ENCODE results near the gene PTTG1IP.
A peak's percentile ranks its signal among the peaks of the same experiment; 100 is the strongest.
"Not testable (repeated sequence)": the region's sequence is repeated elsewhere in the genome, so short reads cannot be mapped to it uniquely, and the experiment has no call there.

Gene PTTG1IP, protein sequence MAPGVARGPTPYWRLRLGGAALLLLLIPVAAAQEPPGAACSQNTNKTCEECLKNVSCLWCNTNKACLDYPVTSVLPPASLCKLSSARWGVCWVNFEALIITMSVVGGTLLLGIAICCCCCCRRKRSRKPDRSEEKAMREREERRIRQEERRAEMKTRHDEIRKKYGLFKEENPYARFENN

DNA sequence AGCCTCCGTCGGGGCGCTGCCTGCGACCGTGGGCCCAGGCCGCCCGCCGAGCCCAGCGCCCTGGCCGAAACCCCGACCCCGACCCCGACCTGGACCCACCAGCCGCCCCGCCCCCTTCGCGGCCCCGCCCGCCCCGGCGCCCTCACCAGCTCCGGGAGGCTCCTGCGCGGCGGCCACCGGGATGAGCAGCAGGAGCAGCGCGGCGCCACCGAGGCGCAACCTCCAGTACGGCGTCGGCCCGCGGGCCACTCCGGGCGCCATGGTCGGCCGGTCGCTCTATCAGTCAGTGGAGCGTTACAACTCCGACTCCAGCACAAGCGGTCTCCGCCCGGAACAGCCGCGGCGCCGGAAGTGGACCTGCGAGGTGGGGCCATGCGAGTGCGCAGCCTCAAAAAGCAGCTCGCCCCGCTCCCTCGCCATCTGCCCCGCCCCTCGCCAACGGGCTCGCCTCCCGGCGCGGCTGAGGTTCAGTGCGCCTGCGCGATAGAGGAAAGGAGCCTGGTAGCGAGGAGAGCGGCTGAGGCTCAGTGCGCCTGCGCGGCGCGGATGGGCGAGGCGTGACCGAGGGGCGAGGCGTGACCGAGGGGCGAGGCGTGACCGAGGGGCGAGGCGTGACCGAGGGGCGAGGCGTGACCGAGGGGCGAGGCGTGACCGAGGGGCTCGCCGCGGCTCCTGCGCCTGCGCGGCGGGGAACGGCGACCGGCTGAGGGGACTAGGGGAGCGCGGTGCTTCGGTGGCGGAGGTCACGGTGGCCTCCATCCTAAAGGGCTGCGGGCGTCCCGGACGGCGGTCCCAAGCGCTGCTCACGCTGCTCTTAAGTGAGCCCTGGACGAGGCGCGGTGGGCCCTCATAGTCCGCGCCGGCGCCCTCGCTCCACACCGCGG lies at the start of gene PTTG1IP:
Gene PTTG1IP, minus strand, starts transcription at position 335 of the 884 bp plus-strand sequence. Its CDS starts 74 bp downstream, at position 261.
- peak; percentile 99 for DNase-seq (ENCODE audit: low spot score)

DNA sequence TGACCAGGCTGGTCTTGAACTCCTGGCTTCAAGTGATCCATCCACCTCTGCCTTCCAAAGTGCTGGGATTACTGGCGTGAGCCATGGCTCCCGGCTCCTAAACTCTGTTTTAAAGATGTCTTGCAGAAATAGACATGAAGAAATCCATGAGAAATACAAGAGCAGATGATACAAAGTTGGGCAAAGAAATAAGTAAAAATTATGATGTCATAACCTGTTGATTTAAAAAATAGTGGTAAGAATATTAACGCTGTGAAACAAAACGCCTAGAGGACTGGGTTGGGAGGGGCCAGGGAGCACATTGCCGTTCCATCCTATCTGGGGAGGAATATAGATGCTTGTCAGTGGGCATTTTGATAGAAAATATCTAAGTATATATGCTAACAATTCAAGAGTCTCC lies 48.4 kb upstream of the PTTG1IP start:
- no peak for DNase-seq (ENCODE audit: low spot score)

DNA sequence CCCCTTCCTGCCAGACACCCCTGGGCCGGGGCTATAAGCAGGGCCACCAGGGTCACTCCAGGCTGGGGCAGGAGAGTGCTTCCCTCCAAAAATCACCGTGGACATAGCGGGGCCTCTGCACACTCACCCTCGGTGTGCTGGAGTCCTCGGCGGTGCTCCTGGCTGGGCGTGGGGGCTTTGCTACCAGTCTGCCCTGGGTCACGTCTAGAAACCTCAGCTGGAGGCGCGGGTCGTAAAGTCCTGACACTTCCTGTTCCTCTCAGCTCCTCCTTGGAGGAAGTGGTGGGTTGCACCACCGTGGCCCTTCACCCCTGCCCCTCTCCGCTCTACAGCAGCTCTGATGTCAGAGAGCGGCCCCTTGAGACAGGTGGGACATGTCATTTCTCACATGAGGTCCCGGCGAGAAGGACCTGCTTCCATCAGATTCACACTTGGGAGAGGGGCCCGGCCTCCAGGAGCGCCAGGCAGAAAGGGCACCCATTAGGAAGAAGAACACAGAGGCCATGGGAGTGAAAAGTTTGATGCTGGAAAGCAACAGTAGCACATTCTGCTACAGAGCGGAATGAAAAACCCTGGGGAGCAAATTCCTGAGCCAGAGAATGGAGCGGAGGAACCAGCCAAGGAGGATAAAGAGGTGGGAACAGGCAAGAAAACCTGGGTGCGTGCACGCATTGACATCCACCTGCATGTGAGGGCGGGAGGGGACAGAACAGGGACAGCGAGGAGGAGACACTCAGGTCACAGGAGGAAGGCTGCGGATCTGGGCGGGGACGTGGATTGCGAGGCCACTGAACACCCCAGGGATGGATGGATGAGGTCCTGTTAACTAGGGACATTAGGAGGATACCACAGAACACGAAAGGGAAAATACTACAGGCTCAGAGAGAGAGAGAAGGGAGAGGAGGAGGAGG lies 47.5 kb upstream of the PTTG1IP start, which contains the start of gene ITGB2:
Gene ITGB2, minus strand, starts transcription at position 206 of the 911 bp plus-strand sequence. CDS start 10,117 bp downstream, outside the sequence.
- DNase-seq (ENCODE audit: low spot score), result no peak

DNA sequence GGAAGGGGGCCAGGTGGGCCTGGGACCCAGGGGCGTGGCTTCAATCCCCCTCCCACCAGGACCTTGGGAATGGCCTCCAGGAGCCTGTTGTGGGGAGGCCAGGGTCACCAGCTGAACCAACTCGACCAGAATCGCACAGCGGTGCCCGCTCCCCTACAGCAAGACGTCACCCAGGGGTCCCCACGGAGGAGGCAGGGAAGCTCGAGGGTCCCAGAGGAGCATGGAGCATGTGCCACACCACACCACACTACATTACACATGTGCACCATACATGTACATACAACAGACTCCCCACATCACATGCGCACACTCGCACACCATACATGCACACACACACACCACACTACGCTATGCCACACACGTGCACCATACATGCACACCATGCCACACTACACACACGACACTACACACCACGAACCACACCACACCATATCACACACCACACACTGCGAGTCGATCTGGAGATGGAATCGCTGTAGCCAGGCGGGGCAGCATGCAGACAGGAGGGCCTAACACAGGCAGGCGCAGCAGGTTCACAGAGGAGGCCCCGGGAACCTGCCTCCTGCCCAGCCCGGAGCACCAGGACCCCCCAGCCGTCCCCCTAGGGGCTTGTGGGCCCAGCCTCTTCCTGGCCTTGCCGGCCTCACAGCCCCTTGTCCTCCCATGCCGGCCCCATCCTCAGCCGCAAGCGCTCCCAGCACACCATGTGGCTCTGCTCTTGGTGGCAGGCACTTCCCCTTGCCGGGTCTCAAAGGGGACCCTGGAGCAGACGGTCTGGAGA lies 46.6 kb upstream of the PTTG1IP start:
- DNase-seq (ENCODE audit: low spot score), result no peak

DNA sequence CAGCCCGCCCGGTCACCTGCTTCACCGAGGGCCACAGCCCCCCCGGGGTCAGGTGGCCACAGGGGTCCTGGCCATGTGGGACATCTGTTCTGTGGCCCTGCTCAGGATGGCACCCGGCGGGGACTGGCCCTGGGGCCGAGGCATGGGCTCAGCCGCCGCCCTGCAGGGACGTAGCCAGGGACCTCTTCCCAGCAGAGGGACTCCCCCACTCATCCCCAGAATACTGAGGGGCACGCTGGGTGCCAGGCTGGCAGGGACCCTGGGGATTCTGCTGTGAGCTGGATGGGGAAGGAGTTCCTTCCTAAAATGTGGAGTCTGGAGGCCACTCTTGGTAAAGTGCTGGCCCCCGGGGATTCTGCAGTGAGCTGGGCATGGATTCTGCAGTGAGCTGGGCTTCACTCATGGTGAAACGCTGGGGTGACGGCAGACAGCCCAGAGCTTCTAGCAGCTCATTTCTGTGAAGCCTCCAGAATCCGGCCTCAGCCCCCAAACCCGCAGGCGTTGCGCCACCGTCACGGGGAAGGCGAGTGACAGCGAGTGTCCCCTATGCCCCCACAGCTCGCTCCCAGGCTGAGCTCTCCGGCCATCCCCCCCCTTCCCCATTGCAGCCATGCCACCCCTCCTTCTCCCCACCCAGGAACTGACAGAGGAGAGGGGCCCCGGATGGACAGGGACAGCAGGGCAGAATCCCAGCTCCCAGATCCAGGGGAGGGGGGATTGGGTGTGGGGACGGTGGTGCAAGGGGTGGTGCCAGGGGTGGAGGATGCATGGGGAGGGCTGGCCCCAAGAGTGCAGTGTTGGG lies 45.8 kb upstream of the PTTG1IP start:
- no peak for DNase-seq (ENCODE audit: low spot score)

DNA sequence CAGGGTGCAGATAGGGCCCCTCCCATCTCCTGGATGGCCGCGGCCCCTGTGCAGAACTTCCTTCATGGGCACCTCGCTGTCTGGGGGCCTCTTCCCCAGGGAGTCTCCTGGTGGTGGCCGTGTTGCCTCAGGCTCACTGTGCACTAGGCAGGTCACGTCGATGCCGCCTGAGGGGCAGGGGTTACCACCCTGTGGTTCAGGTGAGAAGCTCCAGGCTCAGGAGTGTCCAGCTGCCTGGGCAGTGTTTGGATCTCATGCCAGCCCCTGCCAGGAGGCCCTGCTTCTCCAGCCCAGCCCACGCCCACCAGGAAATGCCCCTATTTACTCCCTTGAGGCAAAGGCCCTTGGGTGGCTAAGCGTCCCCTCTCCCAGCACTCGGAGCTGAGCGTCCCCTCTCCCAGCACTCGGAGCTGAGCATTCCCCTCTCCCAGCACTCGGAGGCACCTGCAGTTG lies 45.1 kb upstream of the PTTG1IP start:
- no peak for DNase-seq (ENCODE audit: low spot score)

DNA sequence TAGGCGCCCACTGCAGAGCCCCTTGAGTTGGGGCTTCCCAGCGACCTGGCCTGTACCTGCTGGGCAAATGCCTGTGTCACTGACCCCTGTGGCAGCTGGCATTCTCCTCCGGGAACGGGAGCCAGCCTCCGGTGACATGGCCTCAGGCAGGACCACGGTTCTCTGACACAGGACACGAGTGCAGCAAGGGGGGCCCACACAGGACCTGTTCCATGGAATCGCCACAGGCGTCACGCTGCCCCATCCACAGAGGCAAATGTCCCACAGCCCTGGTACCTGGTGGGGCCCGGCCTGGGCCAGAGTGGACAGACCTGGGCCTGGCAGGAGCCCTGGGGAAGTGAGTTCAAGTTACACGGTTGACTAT lies 44.6 kb upstream of the PTTG1IP start:
- no peak for DNase-seq (ENCODE audit: low spot score)

DNA sequence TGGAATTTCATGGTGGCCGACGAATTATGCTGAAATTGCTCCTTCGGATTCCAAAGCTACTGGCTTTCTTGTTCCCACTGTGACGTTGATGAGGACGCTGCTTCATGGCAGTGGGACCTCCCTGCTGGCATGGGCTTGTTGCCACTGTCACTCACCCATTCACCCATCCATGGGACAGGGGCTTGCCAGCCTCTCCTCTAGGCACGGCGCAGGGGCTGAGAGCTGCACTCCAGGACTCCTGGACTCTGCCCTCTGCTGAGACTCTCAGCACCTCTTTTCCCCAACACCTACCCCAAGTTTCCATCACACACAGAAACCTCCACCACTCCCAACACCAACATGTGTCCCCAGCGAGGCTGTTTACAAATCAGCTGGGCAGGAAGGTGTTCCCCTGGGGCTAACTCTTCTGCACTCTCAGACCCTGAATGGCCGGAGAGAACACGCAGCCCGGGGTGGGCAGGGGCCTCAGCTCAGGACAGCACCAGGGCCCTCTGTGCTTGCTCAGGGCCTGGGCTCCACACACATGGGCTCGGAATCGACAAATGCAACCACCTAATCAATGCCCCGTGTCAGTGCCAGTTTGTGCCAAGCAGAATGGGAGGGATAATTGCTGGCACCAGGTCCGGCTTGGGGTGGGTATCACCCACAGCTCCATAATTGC lies 44.1 kb upstream of the PTTG1IP start:
- DNase-seq (ENCODE audit: low spot score), result no peak

DNA sequence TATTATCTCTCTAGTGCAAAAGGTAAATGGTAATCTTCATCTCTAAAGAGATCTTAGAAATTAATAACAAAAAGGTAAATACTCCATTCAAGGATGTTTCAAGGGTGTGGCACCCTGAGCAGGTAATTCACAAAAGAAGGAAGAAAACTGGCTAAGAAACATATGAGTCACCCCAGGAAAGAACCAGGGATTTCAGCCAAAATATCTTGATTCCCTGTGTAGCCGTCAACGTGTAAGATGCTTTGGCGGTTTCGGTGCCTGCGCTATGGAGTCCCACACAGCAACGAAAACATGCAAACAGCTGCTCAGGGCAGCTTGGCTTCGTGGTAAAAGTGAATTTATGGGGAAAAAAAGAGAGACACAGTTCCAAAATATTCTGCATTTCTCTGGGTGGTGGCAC lies 43.5 kb upstream of the PTTG1IP start:
- DNase-seq (ENCODE audit: low spot score), result no peak

DNA sequence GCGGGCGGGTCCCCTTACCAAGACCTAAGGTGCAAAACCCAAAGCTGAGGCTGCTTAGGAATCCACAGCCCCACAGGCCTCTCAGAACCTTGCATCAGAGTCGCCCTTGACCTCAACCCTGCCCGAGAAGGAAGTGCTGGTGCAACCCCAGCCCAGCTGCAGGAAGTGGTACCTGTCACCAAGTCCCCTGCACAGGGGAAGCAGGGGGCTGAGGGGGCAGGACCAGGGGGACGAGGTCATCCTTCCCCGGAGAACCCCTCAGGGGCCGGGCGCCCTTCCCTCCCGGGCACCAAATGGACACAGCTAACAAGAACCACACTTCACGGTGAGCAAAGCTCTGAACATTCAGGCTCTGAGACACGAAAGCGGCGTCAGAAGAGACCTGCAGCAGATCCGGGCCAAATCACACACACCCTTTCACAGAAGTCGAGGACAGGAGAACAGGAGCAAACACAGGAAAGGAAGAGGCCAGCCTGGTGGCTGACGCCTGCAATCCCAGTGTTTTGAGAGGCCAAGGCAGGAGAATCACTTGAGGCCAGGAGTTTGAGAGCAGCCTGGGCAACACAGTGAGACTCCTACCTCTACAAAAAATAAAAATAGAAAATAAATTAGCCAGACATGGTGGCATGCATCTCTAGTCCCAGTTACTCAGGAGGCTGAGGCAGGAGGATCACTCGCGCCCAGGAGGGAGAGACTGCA lies 40.8 kb upstream of the PTTG1IP start:
- no peak for DNase-seq (ENCODE audit: low spot score)

DNA sequence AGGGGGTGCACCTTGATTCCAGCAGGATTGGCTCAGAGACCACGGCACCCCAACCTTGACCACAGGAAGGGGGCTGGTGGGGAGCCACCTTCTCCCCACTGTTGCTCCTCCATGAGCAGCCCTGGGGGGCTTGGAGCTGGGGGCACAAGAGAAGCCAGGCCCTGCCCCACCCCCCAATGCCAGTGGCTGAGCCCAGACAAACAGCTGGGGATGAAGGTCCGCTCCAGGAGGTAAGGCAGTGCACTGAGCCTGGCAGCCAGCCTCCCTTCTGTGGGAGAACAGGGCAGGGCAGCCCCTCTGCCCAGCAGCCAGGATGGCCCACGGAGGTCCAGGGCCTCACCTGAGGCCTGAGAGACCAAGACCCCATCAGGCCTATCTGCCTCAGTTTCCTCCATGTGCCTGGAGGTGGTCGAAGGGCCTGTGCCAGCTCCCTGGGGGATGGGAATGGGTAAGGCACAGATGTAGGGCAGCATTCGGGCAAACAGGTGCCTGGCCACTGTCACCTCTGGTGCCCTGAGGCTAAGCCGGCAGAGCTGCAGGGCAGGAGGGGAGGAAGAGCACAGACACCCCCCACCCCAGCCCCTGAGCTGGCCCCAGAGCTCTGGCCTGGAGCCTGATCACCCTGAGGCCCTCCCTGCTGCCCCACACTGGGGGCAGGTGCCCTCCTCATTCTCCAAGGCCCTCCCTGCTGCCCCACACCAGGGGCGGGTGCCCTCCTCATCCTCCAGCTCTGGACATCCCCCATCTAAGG lies 40.1 kb upstream of the PTTG1IP start:
- no peak for DNase-seq (ENCODE audit: low spot score)

DNA sequence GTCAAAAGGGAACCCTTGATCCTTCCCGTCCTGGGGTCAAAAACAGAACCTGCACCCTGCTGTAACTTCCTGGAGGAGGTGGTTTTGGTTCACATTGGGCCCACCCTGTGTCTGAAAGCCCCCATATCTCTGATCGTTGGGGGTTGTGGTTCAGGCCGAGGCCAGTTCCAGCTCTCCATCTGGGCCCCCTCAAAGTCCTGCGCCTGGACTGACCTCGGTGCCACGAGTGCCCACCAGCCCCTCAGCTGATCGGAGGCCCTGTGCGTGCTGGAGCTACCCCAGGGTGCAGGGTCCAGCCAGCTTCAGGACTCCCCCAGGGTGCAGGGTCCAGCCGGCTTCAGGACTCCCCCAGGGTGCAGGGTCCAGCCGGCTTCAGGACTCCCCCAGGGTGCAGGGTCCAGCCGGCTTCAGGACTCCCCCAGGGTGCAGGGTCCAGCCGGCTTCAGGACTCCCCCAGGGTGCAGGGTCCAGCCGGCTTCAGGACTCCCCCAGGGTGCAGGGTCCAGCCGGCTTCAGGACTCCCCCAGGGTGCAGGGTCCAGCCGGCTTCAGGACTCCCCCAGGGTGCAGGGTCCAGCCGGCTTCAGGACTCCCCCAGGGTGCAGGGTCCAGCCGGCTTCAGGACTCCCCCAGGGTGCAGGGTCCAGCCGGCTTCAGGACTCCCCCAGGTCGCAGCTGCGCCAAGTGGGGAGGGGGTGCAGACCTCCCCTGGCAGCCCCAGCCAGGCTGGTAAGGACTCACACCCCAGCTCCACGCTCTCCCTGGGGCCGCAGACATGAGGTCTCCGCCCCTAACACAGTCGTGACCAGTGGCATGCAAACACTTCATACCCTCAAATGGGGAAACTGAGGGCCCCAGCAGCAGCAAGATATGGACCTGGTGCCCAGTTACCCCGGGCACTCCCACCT lies 39.3 kb upstream of the PTTG1IP start:
- not testable (repeated sequence) for DNase-seq (ENCODE audit: low spot score)

DNA sequence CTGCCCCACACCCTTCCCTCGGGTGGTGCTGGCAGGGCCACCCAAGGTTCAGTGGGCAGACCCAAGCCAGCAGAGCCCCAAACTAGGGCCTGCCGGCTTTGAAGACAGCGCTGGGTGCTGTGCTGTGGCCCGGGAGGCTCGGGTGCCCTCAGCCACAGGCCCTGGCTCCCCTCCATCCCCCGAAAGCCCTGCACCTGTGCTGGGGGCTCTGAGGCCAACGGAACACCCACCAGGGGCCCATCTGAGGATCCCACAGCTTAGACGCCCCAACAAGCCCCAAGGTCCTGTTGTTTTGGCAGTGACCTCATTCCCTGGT lies 38.6 kb upstream of the PTTG1IP start:
- DNase-seq (ENCODE audit: low spot score), result no peak

DNA sequence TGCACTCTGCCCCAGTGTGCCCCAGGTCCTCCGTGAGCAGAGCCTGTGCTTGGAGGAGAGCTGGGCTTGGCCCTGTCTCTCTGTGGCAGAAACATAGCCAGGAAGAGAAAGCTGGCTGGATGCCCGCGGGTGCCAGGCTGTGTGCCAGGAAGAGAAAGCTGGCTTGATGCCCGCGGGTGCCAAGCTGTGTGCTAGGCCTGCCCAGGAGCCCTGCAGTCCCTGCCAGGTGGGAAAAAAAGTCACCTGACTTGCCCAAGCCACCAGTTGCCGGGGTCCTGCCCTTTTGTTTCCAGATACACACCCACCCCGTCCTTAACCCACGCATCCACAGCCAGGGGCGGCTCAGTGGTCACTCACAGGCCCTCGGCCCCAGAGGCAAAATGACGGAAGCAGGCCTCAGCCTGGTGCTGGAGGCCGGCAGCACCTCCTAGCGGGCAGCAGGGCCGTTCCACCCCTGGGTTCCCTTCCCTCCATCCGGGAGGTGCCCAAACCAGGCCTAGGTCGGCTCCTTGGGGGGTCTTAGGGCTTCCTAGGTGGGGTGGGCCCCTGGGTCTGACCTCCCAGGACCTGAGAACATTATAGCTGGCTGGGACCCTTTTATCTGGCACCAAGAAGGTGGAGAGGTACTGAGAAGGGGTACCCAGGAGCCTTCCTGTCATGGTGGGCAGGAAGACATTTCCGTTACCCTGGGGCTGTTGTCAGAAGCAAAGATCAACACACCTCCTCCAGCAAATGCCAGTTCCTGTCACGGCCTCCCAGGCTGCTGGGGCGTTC lies 38.1 kb upstream of the PTTG1IP start:
- DNase-seq (ENCODE audit: low spot score), result no peak

DNA sequence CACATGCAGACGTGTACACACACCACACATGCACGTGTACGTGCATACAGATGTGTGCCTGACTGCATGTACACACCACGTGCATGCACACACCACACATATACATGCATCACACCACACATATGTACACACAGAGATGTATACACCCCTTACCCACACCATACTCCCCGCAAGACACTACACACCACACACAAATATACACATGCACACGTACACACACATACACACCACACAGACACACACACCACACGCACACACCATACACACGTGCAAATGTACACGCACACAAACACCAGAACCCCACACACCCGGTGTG lies 37.5 kb upstream of the PTTG1IP start:
- DNase-seq (ENCODE audit: low spot score), result no peak

DNA sequence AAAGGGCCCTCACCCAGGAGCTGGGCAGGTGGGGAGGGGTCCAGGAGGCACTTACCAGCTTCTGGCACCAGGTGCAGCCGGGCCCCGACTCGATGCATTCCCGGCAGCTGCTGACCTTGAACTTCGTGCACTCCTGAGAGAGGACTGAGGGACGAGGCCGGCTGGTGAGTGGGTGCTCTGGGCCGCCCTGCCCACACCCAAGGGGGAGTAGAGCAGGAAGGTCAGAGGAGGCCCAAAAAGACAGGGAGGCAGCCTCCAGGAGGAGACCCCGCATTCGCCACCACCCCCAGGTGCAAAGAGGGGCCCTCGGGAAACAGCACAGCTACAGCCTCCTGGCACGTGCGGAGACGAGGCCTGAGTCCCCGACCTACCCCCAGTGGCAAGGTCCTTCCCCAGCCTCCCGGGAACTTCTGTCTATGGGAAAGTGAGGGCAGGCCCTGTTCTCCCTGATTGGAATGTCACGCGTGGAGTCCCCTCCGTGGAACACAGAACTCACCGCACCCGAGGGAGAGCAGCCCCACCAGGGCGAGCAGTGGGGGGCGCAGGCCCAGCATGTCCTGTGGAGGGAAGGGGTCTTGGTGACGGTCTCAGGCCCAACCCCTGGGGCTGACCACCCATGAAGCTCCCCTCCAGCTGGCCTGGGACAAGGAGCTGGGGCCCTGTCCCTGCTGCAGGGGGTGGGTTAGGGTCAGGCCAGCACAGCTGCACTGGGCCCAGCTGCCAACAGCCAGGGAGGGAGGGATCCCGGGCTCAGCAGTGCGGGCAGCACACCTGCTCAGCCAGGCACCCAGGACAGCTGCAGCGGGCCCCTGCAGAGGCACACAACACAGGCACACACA lies 37.0 kb upstream of the PTTG1IP start:
- DNase-seq (ENCODE audit: low spot score), result no peak

Data from left forelimb (tissue), 1 donor.